ENCODE measurements around the gene UNC13B.
"Not testable (repeated sequence)": the region's sequence is repeated elsewhere in the genome, so short reads cannot be mapped to it uniquely, and the experiment has no call there.

Gene UNC13B

GRCh38 chr9:35380619-35381018 is 218.8 kb downstream of the UNC13B start:
- no peak for DNase-seq (ENCODE audit: low read depth)

GRCh38 chr9:35385042-35385441 is 223.2 kb downstream of the UNC13B start:
- no peak for DNase-seq (ENCODE audit: low read depth)

GRCh38 chr9:35395076-35395705 is 233.4 kb downstream of the UNC13B start:
- no peak for DNase-seq (ENCODE audit: low read depth)

- DNase-seq (ENCODE audit: low read depth), result no peak
Observed at GRCh38 chr9:35395706-35396101, 233.9 kb downstream of the UNC13B start.

- DNase-seq (ENCODE audit: low read depth), result no peak
Observed at GRCh38 chr9:35396560-35397215, 234.9 kb downstream of the UNC13B start.

GRCh38 chr9:35397216-35397698 is 235.4 kb downstream of the UNC13B start:
- no peak for DNase-seq (ENCODE audit: low read depth)

GRCh38 chr9:35397923-35398322 is 236.1 kb downstream of the UNC13B start:
- DNase-seq (ENCODE audit: low read depth), result no peak

- no peak for DNase-seq (ENCODE audit: low read depth)
Observed at GRCh38 chr9:35398651-35399335, 237.0 kb downstream of the UNC13B start.

- DNase-seq (ENCODE audit: low read depth), result no peak
Observed at GRCh38 chr9:35404865-35405264, 243.1 kb downstream of the UNC13B start.

GRCh38 chr9:35406183-35406959 is 244.6 kb downstream of the UNC13B start:
- peak; percentile 13 for DNase-seq (ENCODE audit: low read depth)

- DNase-seq (ENCODE audit: low read depth), result no peak
Observed at GRCh38 chr9:35407846-35408245, 246.0 kb downstream of the UNC13B start.

GRCh38 chr9:35409434-35409833 is 247.6 kb downstream of the UNC13B start:
- DNase-seq (ENCODE audit: low read depth), result not testable (repeated sequence)

- DNase-seq (ENCODE audit: low read depth), result no peak
Observed at GRCh38 chr9:35414889-35415288, 253.1 kb downstream of the UNC13B start.

GRCh38 chr9:35415402-35416097 is 253.7 kb downstream of the UNC13B start:
- no peak for DNase-seq (ENCODE audit: low read depth)

- DNase-seq (ENCODE audit: low read depth), result no peak
Observed at GRCh38 chr9:35416098-35416427, 254.3 kb downstream of the UNC13B start.

- no peak for DNase-seq (ENCODE audit: low read depth)
Observed at GRCh38 chr9:35422346-35422745, 260.5 kb downstream of the UNC13B start.

GRCh38 chr9:35422753-35423152 is 260.9 kb downstream of the UNC13B start:
- no peak for DNase-seq (ENCODE audit: low read depth)

GRCh38 chr9:35423499-35423898 is 261.7 kb downstream of the UNC13B start:
- DNase-seq (ENCODE audit: low read depth), result no peak

GRCh38 chr9:35424356-35425352 is 262.8 kb downstream of the UNC13B start:
- no peak for DNase-seq (ENCODE audit: low read depth)

- no peak for DNase-seq (ENCODE audit: low read depth)
Observed at GRCh38 chr9:35426627-35427026, 264.8 kb downstream of the UNC13B start.

- DNase-seq (ENCODE audit: low read depth), result no peak
Observed at GRCh38 chr9:35431467-35431866, 269.7 kb downstream of the UNC13B start.
